GM18499 (cell line): ENCODE data around the gene LOXL3.

ENCODE experiments used
- ATAC-seq: cut with Tn5 transposase; IDR thresholded peaks from one replicate; pipeline ENCODE4 v1.9.1; 2021; ENCODE audit warnings: moderate number of reproducible peaks; ENCODE audit not compliant: insufficient read depth, unreplicated experiment

The LOXL3 gene

GRCh38 chr2:74552914-74553811 is 579 bp downstream of the LOXL3 start:
- peak; percentile 10 for ATAC-seq

- peak; percentile 28 for ATAC-seq
These were observed 1.5 kb downstream of the LOXL3 start for GRCh38 chr2:74551942-74552913.

- ATAC-seq: no peak
These were observed 2.2 kb downstream of the LOXL3 start for GRCh38 chr2:74551530-74551929.

DNA sequence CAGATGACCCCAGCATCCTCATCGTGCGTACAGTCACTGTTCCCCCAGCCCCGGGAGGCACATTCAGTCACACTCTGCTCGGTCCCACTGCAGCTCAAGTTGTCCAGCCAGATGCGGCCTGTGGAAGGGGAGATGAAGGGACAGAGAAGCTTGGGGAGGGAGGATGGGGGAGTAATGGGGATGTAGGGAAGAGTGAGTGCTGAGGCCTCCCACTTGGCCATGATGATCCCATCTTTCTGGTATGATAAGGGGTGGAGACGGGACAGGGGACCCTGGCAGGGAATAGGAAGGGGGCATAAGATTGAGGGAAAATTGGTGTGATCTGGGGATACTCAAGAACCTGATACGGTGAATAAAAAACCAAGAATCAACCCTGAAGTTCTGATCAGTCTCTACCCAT is 3.5 kb downstream of the LOXL3 start:
- ATAC-seq: no peak

DNA sequence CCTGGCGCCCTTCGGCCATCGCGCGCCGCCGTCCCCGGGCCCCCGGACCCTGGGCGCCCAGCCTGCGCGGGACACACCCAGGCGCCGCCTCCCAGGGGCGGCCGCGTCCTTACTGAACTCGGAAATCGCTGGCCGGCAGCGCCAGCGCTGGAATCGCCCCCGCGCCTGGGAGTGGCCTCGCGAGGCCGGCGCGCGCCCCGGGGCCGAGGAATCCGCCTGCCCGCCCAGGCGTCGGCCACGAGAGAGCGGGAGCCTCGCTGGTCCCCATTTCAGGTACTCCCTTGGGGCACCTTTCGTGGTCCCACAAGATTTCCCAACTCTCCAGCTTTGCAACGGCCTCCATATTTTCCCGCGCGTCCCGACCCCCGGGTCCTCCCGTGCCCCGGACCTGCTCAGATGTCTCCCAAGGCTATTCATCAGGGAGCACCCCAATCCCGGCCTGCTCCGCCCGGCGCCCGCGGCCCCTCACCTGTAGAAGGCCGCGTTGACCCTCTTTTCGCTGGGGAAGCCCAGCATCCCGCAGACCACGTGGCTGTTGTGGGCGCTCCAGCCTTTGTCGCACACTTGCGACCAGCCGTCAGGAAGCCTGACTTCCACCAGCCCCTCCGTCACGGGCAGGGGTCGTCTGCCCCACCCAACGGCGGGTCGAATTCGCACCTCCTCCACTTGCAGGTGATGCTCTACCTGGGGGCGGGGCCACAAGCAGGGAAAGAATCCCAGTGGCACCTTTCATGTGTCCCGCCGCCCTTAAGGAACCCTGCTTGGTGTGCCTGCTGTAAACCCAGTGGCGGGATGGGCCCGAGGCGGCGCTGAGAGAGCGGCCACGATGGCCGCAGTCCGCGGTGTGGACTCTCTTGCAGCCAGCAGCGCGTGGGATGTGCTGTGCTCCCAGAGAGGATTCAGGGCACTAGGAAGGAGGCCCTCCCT is 4.6 kb downstream of the LOXL3 start:
- ATAC-seq: no peak

DNA sequence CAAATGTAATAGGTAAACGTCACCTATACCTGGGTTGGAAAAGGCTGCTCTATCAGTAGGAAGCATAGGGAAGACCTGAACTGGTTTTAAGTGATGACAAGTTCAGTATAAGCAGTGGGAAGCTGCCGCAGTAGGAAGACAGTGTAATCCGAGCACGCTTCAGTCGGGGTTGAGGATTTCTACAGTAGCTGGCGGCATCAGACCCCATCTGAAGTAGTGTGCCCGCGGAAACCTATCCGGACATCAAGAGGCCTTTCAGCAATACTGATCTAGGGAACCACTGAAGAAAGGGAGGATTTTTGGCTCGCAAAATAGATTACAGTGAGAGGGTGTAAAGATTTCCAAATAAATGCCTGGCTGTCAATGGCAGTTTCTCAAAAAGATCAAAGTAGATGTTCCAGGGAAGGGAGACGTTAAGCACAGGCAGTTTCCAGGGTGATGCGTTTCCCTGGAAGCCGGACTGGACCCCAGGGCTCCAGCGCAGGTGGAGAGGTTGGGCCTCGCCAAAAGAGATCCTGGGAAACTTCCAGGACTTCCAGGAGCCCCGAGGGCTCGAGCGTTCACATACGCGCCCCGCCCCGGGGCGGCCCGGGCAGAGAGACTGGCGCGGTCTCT is 5.3 kb downstream of the LOXL3 start:
- ATAC-seq: no peak

- ATAC-seq: no peak
These were observed 7.7 kb downstream of the LOXL3 start for GRCh38 chr2:74546004-74546403.

GRCh38 chr2:74544634-74545033 is 9.1 kb downstream of the LOXL3 start:
- no peak for ATAC-seq

GRCh38 chr2:74542978-74543377 is 10.8 kb downstream of the LOXL3 start:
- no peak for ATAC-seq

GRCh38 chr2:74540291-74540690 is 13.5 kb downstream of the LOXL3 start:
- no peak for ATAC-seq

- ATAC-seq: no peak
These were observed 14.8 kb downstream of the LOXL3 start for GRCh38 chr2:74538881-74539339.

DNA sequence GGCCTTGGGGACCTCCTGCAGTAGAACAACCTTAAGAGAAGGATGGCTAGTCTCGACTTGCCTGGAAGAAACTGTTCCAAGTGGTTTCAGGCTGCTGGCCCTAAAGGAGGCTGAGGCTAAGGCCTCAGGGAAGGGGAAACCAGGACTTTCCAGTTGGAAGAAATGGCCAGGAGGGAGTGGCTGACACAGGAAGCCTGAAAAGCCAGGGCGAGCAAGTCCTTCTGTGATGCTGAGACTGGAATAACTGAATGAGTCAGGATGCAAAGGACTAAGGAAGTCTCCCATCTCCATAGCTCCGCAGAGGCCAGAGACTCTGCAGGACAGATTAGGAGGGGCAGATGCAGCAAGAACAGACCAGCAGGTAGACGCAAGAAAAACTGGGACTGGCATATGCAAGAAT is 16.6 kb downstream of the LOXL3 start:
- ATAC-seq: no peak

- no peak for ATAC-seq
These were observed 17.4 kb downstream of the LOXL3 start for GRCh38 chr2:74536166-74536950.

DNA sequence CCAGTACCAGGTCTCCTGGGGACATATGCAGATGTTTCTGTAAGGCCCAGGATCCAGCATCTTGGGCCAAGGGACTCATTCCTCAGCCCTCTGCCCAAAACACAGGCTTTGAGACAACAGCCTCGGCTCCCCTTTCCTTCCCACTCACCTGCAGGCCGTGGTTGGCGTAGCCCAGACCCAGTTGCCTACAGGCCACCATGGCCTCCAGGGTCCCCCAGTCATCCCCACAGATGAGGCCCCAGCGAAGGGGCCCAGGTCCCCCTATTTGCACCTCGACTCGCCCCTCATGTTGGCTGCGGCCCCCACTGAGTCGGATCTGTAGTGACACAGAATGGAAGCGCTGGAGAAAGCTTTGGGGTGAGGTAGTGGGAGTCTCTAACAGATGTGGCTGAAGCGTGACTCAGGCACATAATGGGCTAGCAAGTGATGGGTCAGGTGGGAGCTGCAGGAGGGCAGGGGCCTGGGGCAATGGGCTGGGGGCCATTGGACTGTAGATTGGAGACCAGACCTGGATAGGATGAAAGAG is 18.2 kb downstream of the LOXL3 start:
- no peak for ATAC-seq

DNA sequence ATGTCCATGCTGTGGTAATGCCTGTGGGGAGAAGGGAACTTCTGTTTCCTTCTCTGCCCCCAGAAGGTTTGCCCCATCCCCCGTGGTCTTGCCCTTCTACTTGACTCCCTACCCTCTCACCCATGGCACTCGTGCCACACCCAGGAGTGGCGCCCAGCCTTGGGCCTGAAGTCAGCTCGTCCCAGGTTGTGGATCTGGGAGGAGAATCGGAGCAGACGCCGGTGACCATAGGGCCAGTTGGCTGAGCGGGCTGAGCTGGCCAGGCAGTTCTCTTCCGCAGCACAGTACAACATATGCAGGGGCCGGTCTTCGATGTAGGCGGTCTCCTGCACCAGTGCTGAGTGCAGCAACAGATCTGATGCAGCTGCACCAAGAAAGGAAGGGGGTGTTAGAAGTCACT is 19.3 kb downstream of the LOXL3 start:
- ATAC-seq: no peak

DNA sequence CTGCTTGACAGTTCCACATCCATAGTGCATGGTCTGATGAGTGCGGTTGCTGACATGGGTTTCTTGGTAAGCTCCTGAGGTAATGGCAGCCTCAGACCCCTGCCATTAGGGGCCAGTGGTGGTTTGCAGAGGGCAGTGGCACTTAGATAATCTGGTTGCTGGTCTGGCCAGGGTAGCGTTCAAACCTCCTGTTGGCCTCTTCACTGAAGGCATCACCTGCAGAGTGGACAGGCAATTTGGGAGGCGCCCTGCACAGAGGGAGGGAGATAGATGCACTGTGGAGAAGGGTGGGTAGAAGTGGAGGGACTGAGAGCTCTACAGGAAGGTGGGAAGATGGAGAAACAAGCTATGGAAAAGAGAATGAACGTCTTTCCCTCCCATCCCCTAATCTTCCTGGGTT is 20.3 kb downstream of the LOXL3 start:
- ATAC-seq: no peak

DNA sequence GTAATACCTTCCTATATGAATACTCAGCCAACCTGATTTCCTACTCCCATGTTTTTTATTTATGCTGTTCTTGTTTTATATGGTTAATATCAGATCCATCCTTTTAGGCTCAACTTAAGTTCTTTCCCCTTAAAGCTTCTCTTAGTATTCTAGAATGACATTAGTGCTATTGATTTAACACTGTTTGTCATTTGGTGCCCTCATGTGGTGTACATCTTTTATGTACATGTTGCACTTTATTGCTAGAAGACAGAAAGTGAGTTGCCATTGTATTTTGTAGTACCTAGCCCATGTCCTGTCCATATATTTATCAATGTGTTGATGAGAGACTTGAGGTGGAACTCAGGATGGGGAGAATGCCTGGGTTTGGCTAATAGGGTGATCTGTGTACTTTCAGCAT is 21.5 kb downstream of the LOXL3 start:
- ATAC-seq: no peak

DNA sequence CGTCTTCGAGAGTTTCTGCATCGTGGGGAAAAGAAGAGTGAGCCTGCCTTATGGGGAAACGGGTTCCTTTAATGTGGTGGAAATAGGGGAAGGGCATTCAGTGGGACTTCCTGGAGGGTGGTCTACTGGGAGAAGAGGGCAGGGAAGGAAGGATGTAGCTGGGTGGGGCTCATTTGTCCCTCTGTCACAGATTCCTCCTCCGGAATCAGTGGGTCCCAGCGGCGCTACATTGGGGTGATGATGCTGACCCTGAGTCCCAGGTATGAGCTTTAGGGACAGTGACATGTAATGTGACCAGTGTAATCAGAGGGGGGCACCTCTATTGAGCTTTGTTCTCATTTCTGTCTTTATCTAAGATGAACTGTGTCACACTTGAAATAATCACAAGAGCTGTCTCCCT is 22.1 kb downstream of the LOXL3 start:
- ATAC-seq: no peak
